GM12878 (cell line): ENCODE data around the gene AGBL3. TPM values are rescaled to one million over a fixed set of nuclear protein-coding genes. Genes with fewer than 3 reads are reported as not detected.

Experiments
- ATAC-seq: fragments of 200-7000 bp; cut with Tn5 transposase; 3 replicates; pipeline ENCODE4 v1.9.1; 2020; ENCODE audit warnings: mild to moderate bottlenecking, moderate library complexity
- BruUV-seq: library from RNA; stranded (reverse); fragments of 400-500 nt; replicated peaks from 2 replicates; lab custom pipeline; 2021; lab: Mats Ljungman, UMichigan
- CTCF ChIA-PET: fragments of 300-600 bp; sonication (Branson Sonifier 250); formaldehyde crosslinking; extraction: SDS; loops from one replicate; lab custom pipeline; 2021; ENCODE audit warnings: inconsistent platforms; lab: Yijun Ruan, JAX
- POLR2A ChIA-PET: fragments of 350-600 bp; formaldehyde crosslinking; extraction: SDS; loops from one replicate; lab custom pipeline; 2021; ENCODE audit warnings: inconsistent platforms; lab: Charles Lee
- RAD21 ChIA-PET: fragments of 300-600 bp; sonication (Branson Sonifier 250); formaldehyde crosslinking; loops from one replicate; lab custom pipeline; 2023; ENCODE audit warnings: antibody characterized with exemption; ENCODE audit not compliant: unreplicated experiment; lab: Charles Lee
- SMC1A ChIA-PET: fragments of 300-600 bp; sonication (Branson Sonifier 250); formaldehyde crosslinking; loops from one replicate; lab custom pipeline; 2023; ENCODE audit not compliant: unreplicated experiment, uncharacterized antibody; lab: Charles Lee
- DNase-seq: peaks from one replicate; pipeline ENCODE4 v3.0.0-alpha.2; 2011; ENCODE audit warnings: low read depth, low spot score
- FAIRE-seq: peaks from 3 replicates; lab custom pipeline; 2011; peaks lifted over from hg19 to GRCh38; lab: Jason Lieb, UNC
- H2AFZ ChIP-seq: 2 replicates; pipeline ENCODE4 v1.6.0; 2011; ENCODE audit warnings: low read depth, low read length, control low read depth; ENCODE audit not compliant: control insufficient read depth
- H3K27ac ChIP-seq: 2 replicates; pipeline ENCODE4 v1.5.1; 2011; ENCODE audit warnings: control low read depth; ENCODE audit not compliant: control insufficient read depth, insufficient read depth
- H3K27me3 ChIP-seq, 2 experiments: replicated peaks in 1 of 2; 2 replicates each; pipeline versions ENCODE4 v1.6.0 to v1.6.1; 2011; ENCODE audit warnings: low read length in 1 of 2; ENCODE audit not compliant: control insufficient read depth in 2 of 2, insufficient read depth in 2 of 2
- H3K36me3 ChIP-seq, 2 experiments: 2 replicates each; pipeline ENCODE4 v1.5.1; 2011; ENCODE audit warnings: low read length in 1 of 2; ENCODE audit not compliant: control insufficient read depth in 2 of 2, insufficient read depth in 2 of 2
- H3K4me1 ChIP-seq: 2 replicates; pipeline ENCODE4 v1.6.1; 2011; ENCODE audit warnings: mild to moderate bottlenecking, low read length, moderate library complexity, mixed read lengths; ENCODE audit not compliant: control insufficient read depth, insufficient read depth
- H3K4me2 ChIP-seq: 2 replicates; pipeline ENCODE4 v1.6.0; 2011; ENCODE audit warnings: control low read depth; ENCODE audit not compliant: control insufficient read depth, insufficient read depth
- H3K4me3 ChIP-seq: fragments of 200-600 bp; sonication (generic); 2 replicates; pipeline ENCODE4 v1.5.1; 2016
- H3K79me2 ChIP-seq: 2 replicates; pipeline ENCODE4 v1.6.0; 2011; ENCODE audit warnings: low read length; ENCODE audit not compliant: control insufficient read depth, insufficient read depth
- H3K9ac ChIP-seq: 2 replicates; pipeline ENCODE4 v1.8.0; 2011; ENCODE audit warnings: low read length, control low read depth, mixed read lengths; ENCODE audit not compliant: control insufficient read depth, insufficient read depth
- H3K9me3 ChIP-seq: replicated peaks from 3 replicates; pipeline ENCODE4 v1.5.1; 2011; ENCODE audit warnings: mild to moderate bottlenecking, low read length; ENCODE audit not compliant: control insufficient read depth, insufficient read depth
- H4K20me1 ChIP-seq: 2 replicates; pipeline ENCODE4 v1.6.0; 2011; ENCODE audit not compliant: control insufficient read depth, insufficient read depth
- CBFB ChIP-seq: IDR thresholded peaks from 2 replicates; pipeline ENCODE4 v1.6.1; 2016; ENCODE audit warnings: antibody characterized with exemption, low read depth
- CHD1 ChIP-seq: IDR thresholded peaks from 2 replicates; pipeline ENCODE4 v1.6.1; 2012; ENCODE audit warnings: low read depth, low read length, improper control_type of control experiment
- CHD4 ChIP-seq: fragments of 200-600 bp; sonication (generic); IDR thresholded peaks from 2 replicates; pipeline ENCODE4 v1.6.1; 2016; ENCODE audit warnings: mild to moderate bottlenecking
- ETV6 ChIP-seq, 2 experiments: fragments of 450-650 bp in 1 of 2; IDR thresholded peaks in 1 of 2; conservative IDR thresholded peaks in 1 of 2; 2 replicates each; pipeline ENCODE4 v1.6.1; 2014; ENCODE audit warnings: antibody characterized with exemption in 1 of 2, borderline replicate concordance in 1 of 2, low read depth in 1 of 2, mild to moderate bottlenecking in 1 of 2, moderate library complexity in 1 of 2
- EZH2 ChIP-seq: IDR thresholded peaks from 2 replicates; pipeline ENCODE4 v1.6.1; 2012; ENCODE audit warnings: low read depth, mild to moderate bottlenecking, control low read depth, inconsistent platforms, low read length, borderline replicate concordance; ENCODE audit not compliant: control insufficient read depth
- FOXK2 ChIP-seq: fragments of 450-650 bp; IDR thresholded peaks from 2 replicates; pipeline ENCODE4 v1.6.1; 2017; ENCODE audit warnings: mild to moderate bottlenecking, moderate library complexity
- HCFC1 ChIP-seq: fragments of 150-350 bp; IDR thresholded peaks from 2 replicates; pipeline ENCODE4 v1.6.1; 2014; ENCODE audit warnings: low read length
- RCOR1 ChIP-seq: conservative IDR thresholded peaks from 2 replicates; pipeline ENCODE4 v1.6.1; 2012; ENCODE audit warnings: low read depth, low read length, improper control_type of control experiment
- SKIL ChIP-seq: fragments of 450-650 bp; IDR thresholded peaks from 2 replicates; pipeline ENCODE4 v1.6.1; 2017; ENCODE audit warnings: mild to moderate bottlenecking, low read depth, inconsistent platforms; ENCODE audit not compliant: poor library complexity, severe bottlenecking
- SREBF1 ChIP-seq: IDR thresholded peaks from 2 replicates; pipeline ENCODE4 v1.6.1; 2012; ENCODE audit warnings: mild to moderate bottlenecking, low read length
- YBX1 ChIP-seq: fragments of 450-650 bp; IDR thresholded peaks from 2 replicates; pipeline ENCODE4 v1.6.1; 2016; ENCODE audit warnings: antibody characterized with exemption
- ZNF592 ChIP-seq: fragments of 450-650 bp; IDR thresholded peaks from 2 replicates; pipeline ENCODE4 v1.6.1; 2017; ENCODE audit warnings: mild to moderate bottlenecking, moderate library complexity
- ZNF687 ChIP-seq: fragments of 450-650 bp; IDR thresholded peaks from 2 replicates; pipeline ENCODE4 v1.6.1; 2017; ENCODE audit warnings: mild to moderate bottlenecking, moderate library complexity
- WGBS: methylation state at CpG from one replicate; pipeline ENCODE4 v1.1.6; 2016; ENCODE audit warnings: low lambda C conversion rate; ENCODE audit not compliant: insufficient replicate concordance, insufficient coverage; ENCODE audit errors: missing lambda C conversion rate; 5-methylcytosine and 5-hydroxymethylcytosine counted together
- in situ Hi-C: fragments of 300-500 bp; cut with MboI; formaldehyde crosslinking; loops from 9 replicates; pipeline ENCODE4 v1.14.3; 2018; ENCODE audit warnings: mixed read lengths
- intact Hi-C: fragments of 100-400 bp; cut with micrococcal nuclease; formaldehyde crosslinking; loops from one replicate; pipeline ENCODE4 v1.14.2; 2022; ENCODE audit not compliant: unreplicated experiment
- polyA plus RNA-seq, 11 experiments: library from polyadenylated mRNA; depleted of rRNA in 4 of 11; unstranded in 6 of 11; stranded (reverse) in 5 of 11; fragments of >200 nt; fragmentation: Nextera tagmentation in 4 of 11; fragmentation: Illumina TruSeq in 1 of 11; extraction: Ambion mirVana in 4 of 11; extraction: Trizol in 1 of 11; gene quantifications; 1 replicate in 1 of 11; 2 replicates in 10 of 11; pipeline versions ENCODE4 v1.2.1 to v1.2.3, GENCODE V29; 2011 to 2016; ENCODE audit warnings: inconsistent platforms in 2 of 11, missing spikeins in 2 of 11, low read depth in 1 of 11
- total RNA-seq, 4 experiments: library from RNA; depleted of rRNA in 3 of 4; stranded (reverse); fragments of >200 nt in 3 of 4; fragmentation: Illumina TruSeq in 1 of 4; extraction: Trizol in 1 of 4; gene quantifications; 2 replicates each; pipeline versions ENCODE4 v1.2.1 to v1.2.3, GENCODE V29; 2013 to 2021

The AGBL3 gene
- total and polyA plus RNA-seq, 10 of the 15 experiments (the other 5 are each of a cell fraction or from before 2014, with no cell fraction given): 0.82 to 12.4 (median 3.7) TPM

GRCh38 chr7:135147341-135147898 is 161.1 kb downstream of the AGBL3 start:
- no peak for FAIRE-seq
- CTCF ChIA-PET: interaction anchor here (0.6 to 6.8 kb wide), 20 partner anchors 10 to 202 kb away, joined by 3 to 86 read pairs (median 4); partner anchors contain the start of genes AGBL3 and CYREN
- Histone ChIP-seq H3K27me3 (no peaks in the 10 kb centered on the region), H3K4me1 (peaks cover 27% of the 10 kb centered on the region), H2AFZ (peak overlapping the region; percentile 59), H3K4me3 (peak overlapping the region; percentile 67), H3K36me3 (no peaks in the 10 kb centered on the region), H3K4me2 (peak overlapping the region; percentile 73), H3K9ac (peak overlapping the region; percentile 62), H3K9me3 (no peaks in the 10 kb centered on the region; the same call in 1 of the 3 replicates), H3K79me2 (peaks cover 39% of the 10 kb centered on the region), H3K27ac (peak overlapping the region; percentile 73), H4K20me1 (no peaks in the 10 kb centered on the region)
- DNase-seq: no peak
- intact Hi-C loops: loop anchor here (5.0 kb wide), 1 partner anchor 45 kb away; no protein-coding TSS in a partner anchor
- 4% methylated on average over 6 of the region's 6 CpGs for whole genome bisulfite sequencing
- BruUV-seq: TSS peak; percentile 77
- peak; percentile 18 for ATAC-seq
- RAD21 ChIA-PET: interaction anchor here (0.8 to 7.3 kb wide), 18 partner anchors 14 to 512 kb away, joined by 3 to 154 read pairs (median 4); partner anchors contain the start of genes AGBL3 and CYREN
- SMC1A ChIA-PET: interaction anchor here (0.9 to 12.4 kb wide), 27 partner anchors 12 to 514 kb away, joined by 3 to 293 read pairs (median 4); partner anchors contain the start of genes AGBL3 and CYREN
- POLR2A ChIA-PET: interaction anchor here (1.0 to 9.3 kb wide), 9 partner anchors 9 to 158 kb away, joined by 3 to 169 read pairs (median 5); partner anchors contain the start of genes AGBL3 and CYREN
- in situ Hi-C loops: no loop called here
- TF ChIP-seq CBFB: no peak
- no peak for TF ChIP-seq FOXK2
- TF ChIP-seq RCOR1: no peak
- TF ChIP-seq ZNF592: no peak
- no peak for TF ChIP-seq ETV6 (conservative IDR thresholded peaks at IDR 0.05 in 1 of 2, IDR thresholded peaks at IDR 0.05 in 1 of 2; ENCODE audit: borderline replicate concordance in 1 of 2, low read depth in 1 of 2)
- no peak for TF ChIP-seq EZH2
- TF ChIP-seq CHD1: no peak
- no peak for TF ChIP-seq CHD4
- no peak for TF ChIP-seq HCFC1
- TF ChIP-seq YBX1: no peak
- 0 out of 2 replicates have a peak, but pooled peaks have one; percentile 34 for TF ChIP-seq ZNF687
- TF ChIP-seq SKIL: peak; percentile 2
- TF ChIP-seq SREBF1: no peak
